K562 (cell line): Measurements from ENCODE around the gene FAM136A.

Experiments
- KDM1A ChIP-seq, 2 experiments: fragments of 450-650 bp; IDR thresholded peaks; 2 replicates each; pipeline ENCODE4 v1.6.1; 2016; ENCODE audit warnings: mild to moderate bottlenecking in 2 of 2
- SP2 ChIP-seq: IDR thresholded peaks from 2 replicates; pipeline ENCODE4 v1.6.1; 2011; ENCODE audit warnings: mild to moderate bottlenecking, low read depth, low read length, moderate library complexity; ENCODE audit not compliant: poor library complexity, severe bottlenecking; ENCODE audit errors: extremely low read depth

- TF ChIP-seq KDM1A (IDR thresholded peaks at IDR 0.05) (no peak), SP2 (no peak)
Measured at GRCh38 chr2:70328921-70329561, 27.2 kb upstream of the FAM136A start.
